HepG2 (cell line): Measurements from ENCODE around the gene RHBDL3. TPM values are rescaled to one million over a fixed set of nuclear protein-coding genes. Genes with fewer than 3 reads are reported as not detected.

Source experiments
- CBFB ChIP-seq: sonication (generic); formaldehyde crosslinking; IDR thresholded peaks from 2 replicates; pipeline ENCODE4 v1.4.0; 2020; ENCODE audit warnings: missing genetic modification reagents
- CHCHD3 ChIP-seq: sonication (generic); formaldehyde crosslinking; IDR thresholded peaks from 2 replicates; pipeline ENCODE4 v1.8.0; 2022; ENCODE audit warnings: mild to moderate bottlenecking, missing genetic modification reagents, moderate library complexity
- CHD2 ChIP-seq: IDR thresholded peaks from 2 replicates; pipeline ENCODE4 v1.6.1; 2011; ENCODE audit warnings: low read depth, low read length, improper control_type of control experiment
- ELF1 ChIP-seq: sonication (generic); formaldehyde crosslinking; IDR thresholded peaks from 2 replicates; pipeline ENCODE4 v1.4.0; 2020; ENCODE audit warnings: missing genetic modification reagents
- KDM3A ChIP-seq: IDR thresholded peaks from 2 replicates; pipeline ENCODE4 v1.6.1; 2018; ENCODE audit warnings: low read depth, missing compliant biosample characterization
- TBX2 ChIP-seq: sonication (generic); formaldehyde crosslinking; IDR thresholded peaks from 2 replicates; pipeline ENCODE4 v1.5.0; 2020; ENCODE audit warnings: missing genetic modification reagents, mild to moderate bottlenecking, borderline replicate concordance
- TOE1 ChIP-seq: sonication (generic); formaldehyde crosslinking; IDR thresholded peaks from 2 replicates; pipeline ENCODE4 v1.4.0; 2020; ENCODE audit warnings: mild to moderate bottlenecking, missing genetic modification reagents
- ZFP36L2 ChIP-seq: sonication (generic); formaldehyde crosslinking; IDR thresholded peaks from 2 replicates; pipeline ENCODE4 v1.4.0; 2020; ENCODE audit warnings: missing genetic modification reagents
- ZNF124 ChIP-seq: sonication (generic); formaldehyde crosslinking; IDR thresholded peaks from 2 replicates; pipeline ENCODE4 v1.4.0; 2020; ENCODE audit warnings: missing genetic modification reagents
- polyA plus RNA-seq, 8 experiments: library from polyadenylated mRNA; depleted of rRNA in 3 of 8; stranded (reverse) in 7 of 8; unstranded in 1 of 8; fragments of >200 nt; fragmentation: Illumina TruSeq in 4 of 8; extraction: Trizol in 4 of 8; gene quantifications; 2 replicates each; pipeline versions ENCODE4 v1.2.1 to v1.2.3, GENCODE V29; 2011 to 2016; ENCODE audit warnings: low read depth in 4 of 8, missing spikeins in 1 of 8, mixed read lengths in 1 of 8; ENCODE audit not compliant: insufficient read depth in 1 of 8
- total RNA-seq, 5 experiments: library from RNA; depleted of rRNA; stranded (reverse); fragments of >200 nt; fragmentation: Illumina TruSeq; extraction: Trizol; gene quantifications; 2 replicates each; pipeline ENCODE4 v1.2.3, GENCODE V29; 2016; ENCODE audit warnings: low read depth in 1 of 5
- TF ChIP-seq, protein P1 (sequence below): sonication (generic); formaldehyde crosslinking; IDR thresholded peaks from 2 replicates; pipeline ENCODE4 v1.5.0; 2020; ENCODE audit warnings: missing genetic modification reagents
- TF ChIP-seq, protein P2 (sequence below): sonication (generic); formaldehyde crosslinking; conservative IDR thresholded peaks from 2 replicates; pipeline ENCODE4 v1.5.0; 2020; ENCODE audit warnings: missing genetic modification reagents
- TF ChIP-seq, protein P3 (sequence below): sonication (generic); formaldehyde crosslinking; conservative IDR thresholded peaks from 2 replicates; pipeline ENCODE4 v1.4.0; 2020; ENCODE audit warnings: missing genetic modification reagents
- TF ChIP-seq, protein P4 (sequence below): sonication (generic); formaldehyde crosslinking; IDR thresholded peaks from 2 replicates; pipeline ENCODE4 v1.4.0; 2020; ENCODE audit warnings: missing genetic modification reagents, borderline replicate concordance
- TF ChIP-seq, protein P5 (sequence below): IDR thresholded peaks from 2 replicates; pipeline ENCODE4 v1.6.1; 2016
- TF ChIP-seq, protein P6 (sequence below): sonication (generic); formaldehyde crosslinking; IDR thresholded peaks from 2 replicates; pipeline ENCODE4 v1.4.0; 2020; ENCODE audit warnings: missing genetic modification reagents, borderline replicate concordance

Gene RHBDL3
- total and polyA plus RNA-seq, 2 of the 13 experiments (the other 11 are each of a cell fraction or from before 2014, with no cell fraction given): 0.09 TPM; not detected in 1

DNA sequence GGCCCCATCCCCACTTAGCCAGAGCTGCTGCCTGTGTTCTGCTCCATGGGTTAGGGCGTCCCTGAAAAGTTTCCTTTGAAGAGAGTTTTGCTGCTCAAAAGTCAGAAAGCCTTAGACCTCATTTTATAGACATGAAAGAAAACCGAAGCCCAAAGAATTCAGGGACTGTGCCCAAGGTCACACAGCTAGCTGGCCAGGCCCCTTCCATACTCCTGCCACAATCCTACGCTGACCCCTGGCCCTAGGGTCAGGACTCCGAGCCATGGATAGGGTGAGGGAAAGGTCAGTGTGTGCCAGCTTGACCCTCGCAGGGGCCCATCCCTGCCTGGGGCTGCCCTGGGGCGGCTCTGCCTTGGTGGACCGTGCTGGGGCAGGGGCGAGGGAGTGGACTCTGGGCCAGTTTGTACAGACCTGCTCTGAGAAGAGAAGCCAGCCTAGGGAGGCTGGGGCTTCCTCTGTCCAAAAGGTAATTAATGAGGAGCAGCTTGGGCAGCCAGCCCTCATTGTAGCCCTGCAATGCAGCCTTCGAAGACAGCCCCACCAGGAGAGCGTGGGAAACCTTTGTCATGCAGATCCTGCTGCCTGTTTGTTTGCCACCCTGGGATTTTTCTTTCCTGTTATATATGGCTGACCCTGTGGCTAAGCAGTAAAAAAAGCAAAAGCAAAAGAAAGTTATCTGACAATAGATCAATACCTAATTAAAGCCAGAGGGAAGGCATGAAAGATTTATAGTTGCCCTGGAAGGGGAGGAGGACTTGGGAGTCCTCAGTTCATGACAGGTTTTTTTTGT, 37.4 kb downstream of the RHBDL3 start (continued):
- TF ChIP-seq ZNF124: no peak
- TF ChIP-seq, protein P1, sequence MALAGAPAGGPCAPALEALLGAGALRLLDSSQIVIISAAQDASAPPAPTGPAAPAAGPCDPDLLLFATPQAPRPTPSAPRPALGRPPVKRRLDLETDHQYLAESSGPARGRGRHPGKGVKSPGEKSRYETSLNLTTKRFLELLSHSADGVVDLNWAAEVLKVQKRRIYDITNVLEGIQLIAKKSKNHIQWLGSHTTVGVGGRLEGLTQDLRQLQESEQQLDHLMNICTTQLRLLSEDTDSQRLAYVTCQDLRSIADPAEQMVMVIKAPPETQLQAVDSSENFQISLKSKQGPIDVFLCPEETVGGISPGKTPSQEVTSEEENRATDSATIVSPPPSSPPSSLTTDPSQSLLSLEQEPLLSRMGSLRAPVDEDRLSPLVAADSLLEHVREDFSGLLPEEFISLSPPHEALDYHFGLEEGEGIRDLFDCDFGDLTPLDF (CRISPR knock-in tag): no peak
- no peak for TF ChIP-seq CHD2
- peak; percentile 73; the same call in 1 of the 2 replicates for TF ChIP-seq TBX2 (CRISPR knock-in tag)
- no peak for TF ChIP-seq TOE1
- TF ChIP-seq CBFB: peak; percentile 56; the same call in 1 of the 2 replicates
- TF ChIP-seq, protein P2, sequence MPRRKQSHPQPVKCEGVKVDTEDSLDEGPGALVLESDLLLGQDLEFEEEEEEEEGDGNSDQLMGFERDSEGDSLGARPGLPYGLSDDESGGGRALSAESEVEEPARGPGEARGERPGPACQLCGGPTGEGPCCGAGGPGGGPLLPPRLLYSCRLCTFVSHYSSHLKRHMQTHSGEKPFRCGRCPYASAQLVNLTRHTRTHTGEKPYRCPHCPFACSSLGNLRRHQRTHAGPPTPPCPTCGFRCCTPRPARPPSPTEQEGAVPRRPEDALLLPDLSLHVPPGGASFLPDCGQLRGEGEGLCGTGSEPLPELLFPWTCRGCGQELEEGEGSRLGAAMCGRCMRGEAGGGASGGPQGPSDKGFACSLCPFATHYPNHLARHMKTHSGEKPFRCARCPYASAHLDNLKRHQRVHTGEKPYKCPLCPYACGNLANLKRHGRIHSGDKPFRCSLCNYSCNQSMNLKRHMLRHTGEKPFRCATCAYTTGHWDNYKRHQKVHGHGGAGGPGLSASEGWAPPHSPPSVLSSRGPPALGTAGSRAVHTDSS (CRISPR knock-in tag): no peak
- TF ChIP-seq, protein P3, sequence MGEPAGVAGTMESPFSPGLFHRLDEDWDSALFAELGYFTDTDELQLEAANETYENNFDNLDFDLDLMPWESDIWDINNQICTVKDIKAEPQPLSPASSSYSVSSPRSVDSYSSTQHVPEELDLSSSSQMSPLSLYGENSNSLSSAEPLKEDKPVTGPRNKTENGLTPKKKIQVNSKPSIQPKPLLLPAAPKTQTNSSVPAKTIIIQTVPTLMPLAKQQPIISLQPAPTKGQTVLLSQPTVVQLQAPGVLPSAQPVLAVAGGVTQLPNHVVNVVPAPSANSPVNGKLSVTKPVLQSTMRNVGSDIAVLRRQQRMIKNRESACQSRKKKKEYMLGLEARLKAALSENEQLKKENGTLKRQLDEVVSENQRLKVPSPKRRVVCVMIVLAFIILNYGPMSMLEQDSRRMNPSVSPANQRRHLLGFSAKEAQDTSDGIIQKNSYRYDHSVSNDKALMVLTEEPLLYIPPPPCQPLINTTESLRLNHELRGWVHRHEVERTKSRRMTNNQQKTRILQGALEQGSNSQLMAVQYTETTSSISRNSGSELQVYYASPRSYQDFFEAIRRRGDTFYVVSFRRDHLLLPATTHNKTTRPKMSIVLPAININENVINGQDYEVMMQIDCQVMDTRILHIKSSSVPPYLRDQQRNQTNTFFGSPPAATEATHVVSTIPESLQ (CRISPR knock-in tag): no peak
- TF ChIP-seq, protein P4, sequence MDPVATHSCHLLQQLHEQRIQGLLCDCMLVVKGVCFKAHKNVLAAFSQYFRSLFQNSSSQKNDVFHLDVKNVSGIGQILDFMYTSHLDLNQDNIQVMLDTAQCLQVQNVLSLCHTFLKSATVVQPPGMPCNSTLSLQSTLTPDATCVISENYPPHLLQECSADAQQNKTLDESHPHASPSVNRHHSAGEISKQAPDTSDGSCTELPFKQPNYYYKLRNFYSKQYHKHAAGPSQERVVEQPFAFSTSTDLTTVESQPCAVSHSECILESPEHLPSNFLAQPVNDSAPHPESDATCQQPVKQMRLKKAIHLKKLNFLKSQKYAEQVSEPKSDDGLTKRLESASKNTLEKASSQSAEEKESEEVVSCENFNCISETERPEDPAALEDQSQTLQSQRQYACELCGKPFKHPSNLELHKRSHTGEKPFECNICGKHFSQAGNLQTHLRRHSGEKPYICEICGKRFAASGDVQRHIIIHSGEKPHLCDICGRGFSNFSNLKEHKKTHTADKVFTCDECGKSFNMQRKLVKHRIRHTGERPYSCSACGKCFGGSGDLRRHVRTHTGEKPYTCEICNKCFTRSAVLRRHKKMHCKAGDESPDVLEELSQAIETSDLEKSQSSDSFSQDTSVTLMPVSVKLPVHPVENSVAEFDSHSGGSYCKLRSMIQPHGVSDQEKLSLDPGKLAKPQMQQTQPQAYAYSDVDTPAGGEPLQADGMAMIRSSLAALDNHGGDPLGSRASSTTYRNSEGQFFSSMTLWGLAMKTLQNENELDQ (CRISPR knock-in tag): 0 out of 2 replicates have a peak, but pooled peaks have one; percentile 8
- TF ChIP-seq, protein P5, sequence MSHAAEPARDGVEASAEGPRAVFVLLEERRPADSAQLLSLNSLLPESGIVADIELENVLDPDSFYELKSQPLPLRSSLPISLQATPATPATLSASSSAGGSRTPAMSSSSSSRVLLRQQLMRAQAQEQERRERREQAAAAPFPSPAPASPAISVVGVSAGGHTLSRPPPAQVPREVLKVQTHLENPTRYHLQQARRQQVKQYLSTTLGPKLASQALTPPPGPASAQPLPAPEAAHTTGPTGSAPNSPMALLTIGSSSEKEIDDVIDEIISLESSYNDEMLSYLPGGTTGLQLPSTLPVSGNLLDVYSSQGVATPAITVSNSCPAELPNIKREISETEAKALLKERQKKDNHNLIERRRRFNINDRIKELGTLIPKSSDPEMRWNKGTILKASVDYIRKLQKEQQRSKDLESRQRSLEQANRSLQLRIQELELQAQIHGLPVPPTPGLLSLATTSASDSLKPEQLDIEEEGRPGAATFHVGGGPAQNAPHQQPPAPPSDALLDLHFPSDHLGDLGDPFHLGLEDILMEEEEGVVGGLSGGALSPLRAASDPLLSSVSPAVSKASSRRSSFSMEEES (CRISPR knock-in tag): no peak
- no peak for TF ChIP-seq ZFP36L2
- no peak for TF ChIP-seq CHCHD3
- TF ChIP-seq KDM3A (CRISPR knock-in tag): no peak; the same call in 1 of the 2 replicates
- no peak; the same call in 1 of the 2 replicates for TF ChIP-seq ELF1 (CRISPR knock-in tag)
- TF ChIP-seq, protein P6, sequence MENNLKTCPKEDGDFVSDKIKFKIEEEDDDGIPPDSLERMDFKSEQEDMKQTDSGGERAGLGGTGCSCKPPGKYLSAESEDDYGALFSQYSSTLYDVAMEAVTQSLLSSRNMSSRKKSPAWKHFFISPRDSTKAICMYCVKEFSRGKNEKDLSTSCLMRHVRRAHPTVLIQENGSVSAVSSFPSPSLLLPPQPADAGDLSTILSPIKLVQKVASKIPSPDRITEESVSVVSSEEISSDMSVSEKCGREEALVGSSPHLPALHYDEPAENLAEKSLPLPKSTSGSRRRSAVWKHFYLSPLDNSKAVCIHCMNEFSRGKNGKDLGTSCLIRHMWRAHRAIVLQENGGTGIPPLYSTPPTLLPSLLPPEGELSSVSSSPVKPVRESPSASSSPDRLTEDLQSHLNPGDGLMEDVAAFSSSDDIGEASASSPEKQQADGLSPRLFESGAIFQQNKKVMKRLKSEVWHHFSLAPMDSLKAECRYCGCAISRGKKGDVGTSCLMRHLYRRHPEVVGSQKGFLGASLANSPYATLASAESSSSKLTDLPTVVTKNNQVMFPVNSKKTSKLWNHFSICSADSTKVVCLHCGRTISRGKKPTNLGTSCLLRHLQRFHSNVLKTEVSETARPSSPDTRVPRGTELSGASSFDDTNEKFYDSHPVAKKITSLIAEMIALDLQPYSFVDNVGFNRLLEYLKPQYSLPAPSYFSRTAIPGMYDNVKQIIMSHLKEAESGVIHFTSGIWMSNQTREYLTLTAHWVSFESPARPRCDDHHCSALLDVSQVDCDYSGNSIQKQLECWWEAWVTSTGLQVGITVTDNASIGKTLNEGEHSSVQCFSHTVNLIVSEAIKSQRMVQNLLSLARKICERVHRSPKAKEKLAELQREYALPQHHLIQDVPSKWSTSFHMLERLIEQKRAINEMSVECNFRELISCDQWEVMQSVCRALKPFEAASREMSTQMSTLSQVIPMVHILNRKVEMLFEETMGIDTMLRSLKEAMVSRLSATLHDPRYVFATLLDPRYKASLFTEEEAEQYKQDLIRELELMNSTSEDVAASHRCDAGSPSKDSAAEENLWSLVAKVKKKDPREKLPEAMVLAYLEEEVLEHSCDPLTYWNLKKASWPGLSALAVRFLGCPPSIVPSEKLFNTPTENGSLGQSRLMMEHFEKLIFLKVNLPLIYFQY (CRISPR knock-in tag): peak; percentile 82; the same call in 1 of the 2 replicates
